Epithelial cell of esophagus (primary cell): ENCODE results near the gene REEP3.
A peak's percentile ranks its signal among the peaks of the same experiment; 100 is the strongest.

ENCODE experiments used
- DNase-seq: peaks from one replicate; pipeline ENCODE4 v3.0.0; 2010; ENCODE audit warnings: low read depth
- H3K4me3 ChIP-seq: 2 replicates; pipeline ENCODE4 v1.5.1; 2011; ENCODE audit warnings: mild to moderate bottlenecking, low read length, control low read depth
- TF ChIP-seq, protein P1 (sequence below): IDR thresholded peaks from 2 replicates; pipeline ENCODE4 v1.5.1; 2011; ENCODE audit warnings: low read depth, mild to moderate bottlenecking, low read length, control low read depth, inconsistent platforms; ENCODE audit not compliant: insufficient read depth; ENCODE audit errors: missing control alignments

REEP3 gene, protein sequence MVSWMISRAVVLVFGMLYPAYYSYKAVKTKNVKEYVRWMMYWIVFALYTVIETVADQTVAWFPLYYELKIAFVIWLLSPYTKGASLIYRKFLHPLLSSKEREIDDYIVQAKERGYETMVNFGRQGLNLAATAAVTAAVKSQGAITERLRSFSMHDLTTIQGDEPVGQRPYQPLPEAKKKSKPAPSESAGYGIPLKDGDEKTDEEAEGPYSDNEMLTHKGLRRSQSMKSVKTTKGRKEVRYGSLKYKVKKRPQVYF

DNA sequence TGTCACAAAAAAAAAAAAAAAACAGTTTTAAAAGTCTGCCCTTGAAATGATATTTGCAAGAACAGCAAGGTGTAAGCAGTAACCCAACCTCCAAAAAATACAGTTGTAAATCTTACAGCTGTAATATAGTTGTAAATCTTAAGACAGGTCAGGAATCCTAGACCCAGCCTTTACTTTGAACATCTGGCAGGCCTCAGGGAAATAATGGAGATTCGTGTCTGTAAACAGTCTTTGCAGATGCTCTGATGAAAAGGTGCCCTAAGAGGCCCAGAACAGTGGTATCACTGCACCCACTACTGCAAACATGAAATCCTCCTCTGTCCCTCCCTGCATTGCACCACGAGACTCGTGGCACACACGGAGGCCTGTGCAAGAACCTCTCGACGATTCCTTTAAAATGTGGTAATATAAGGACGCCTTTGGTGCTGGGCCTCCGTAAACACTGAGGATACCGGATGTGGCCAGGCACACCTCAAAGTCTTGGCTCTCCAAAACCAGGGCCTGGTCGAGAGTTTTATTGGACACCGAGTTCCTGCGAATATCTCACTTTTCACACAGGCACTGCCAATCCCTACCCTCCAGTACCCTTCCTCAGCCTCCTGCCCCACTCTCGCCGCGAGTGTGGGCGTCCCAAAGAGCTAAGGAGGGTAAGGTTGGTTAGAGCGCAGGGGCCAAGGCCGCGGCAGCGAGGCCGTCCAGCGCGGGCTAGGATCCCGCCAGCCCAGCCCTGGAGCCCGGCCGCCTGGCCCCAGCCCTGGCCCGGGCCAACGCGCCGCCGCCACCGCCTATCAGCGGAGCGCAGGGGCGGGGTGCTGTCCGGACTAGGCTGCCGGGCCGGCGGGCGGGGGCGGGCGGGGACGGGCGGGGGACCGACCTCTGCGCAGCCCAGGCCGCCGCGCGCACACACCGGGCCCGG, at the start of gene REEP3:
Gene REEP3 (plus strand): TSS at position 902 of the 916 bp plus-strand sequence. CDS start 145 bp downstream, outside the sequence.
- DNase-seq: peak; percentile 78
- peak within 1 kb of the TSS; percentile 81 for H3K4me3 ChIP-seq
- TF ChIP-seq, protein P1, sequence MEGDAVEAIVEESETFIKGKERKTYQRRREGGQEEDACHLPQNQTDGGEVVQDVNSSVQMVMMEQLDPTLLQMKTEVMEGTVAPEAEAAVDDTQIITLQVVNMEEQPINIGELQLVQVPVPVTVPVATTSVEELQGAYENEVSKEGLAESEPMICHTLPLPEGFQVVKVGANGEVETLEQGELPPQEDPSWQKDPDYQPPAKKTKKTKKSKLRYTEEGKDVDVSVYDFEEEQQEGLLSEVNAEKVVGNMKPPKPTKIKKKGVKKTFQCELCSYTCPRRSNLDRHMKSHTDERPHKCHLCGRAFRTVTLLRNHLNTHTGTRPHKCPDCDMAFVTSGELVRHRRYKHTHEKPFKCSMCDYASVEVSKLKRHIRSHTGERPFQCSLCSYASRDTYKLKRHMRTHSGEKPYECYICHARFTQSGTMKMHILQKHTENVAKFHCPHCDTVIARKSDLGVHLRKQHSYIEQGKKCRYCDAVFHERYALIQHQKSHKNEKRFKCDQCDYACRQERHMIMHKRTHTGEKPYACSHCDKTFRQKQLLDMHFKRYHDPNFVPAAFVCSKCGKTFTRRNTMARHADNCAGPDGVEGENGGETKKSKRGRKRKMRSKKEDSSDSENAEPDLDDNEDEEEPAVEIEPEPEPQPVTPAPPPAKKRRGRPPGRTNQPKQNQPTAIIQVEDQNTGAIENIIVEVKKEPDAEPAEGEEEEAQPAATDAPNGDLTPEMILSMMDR: no peak

DNA sequence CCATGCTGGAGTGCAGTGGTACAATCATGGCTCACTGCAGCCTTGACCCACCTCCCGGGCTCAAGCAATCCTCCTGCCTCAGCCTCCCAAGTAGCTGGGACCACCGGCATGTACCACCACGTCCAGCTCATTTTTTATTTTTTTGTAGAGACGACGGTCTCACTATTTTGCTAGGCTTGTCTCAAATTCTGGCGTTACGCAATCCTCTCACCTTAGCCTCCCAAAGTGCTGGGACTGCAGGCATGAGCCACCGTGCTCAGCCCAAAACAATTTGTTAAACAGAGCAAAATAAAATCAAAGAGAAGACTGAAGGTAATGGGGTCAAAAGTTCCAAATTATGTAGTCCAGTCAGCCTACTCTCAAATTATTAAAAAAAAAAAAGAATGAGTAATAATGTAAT, 46.7 kb upstream of the REEP3 start:
- TF ChIP-seq, protein P1: no peak
- H3K4me3 ChIP-seq: no peak overlapping the region
- DNase-seq: no peak

DNA sequence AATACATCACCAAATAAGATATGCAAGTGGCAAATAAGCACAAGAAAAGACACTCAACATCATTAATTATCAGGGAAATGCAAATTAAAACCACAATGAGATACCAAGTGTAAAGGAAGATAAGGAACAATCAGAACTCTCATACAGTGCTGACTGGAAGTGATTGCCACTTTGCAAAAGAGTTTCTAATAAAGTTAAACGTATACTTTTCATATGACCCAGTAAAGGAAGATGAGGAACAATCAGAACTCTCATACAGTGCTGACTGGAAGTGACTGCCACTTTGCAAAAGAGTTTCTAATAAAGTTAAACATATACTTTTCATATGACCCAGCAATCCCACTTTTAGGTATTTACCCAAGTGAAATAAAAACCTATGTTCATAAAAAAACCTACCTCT, 43.3 kb upstream of the REEP3 start:
- H3K4me3 ChIP-seq: no peak overlapping the region
- DNase-seq: no peak
- TF ChIP-seq, protein P1: no peak

DNA sequence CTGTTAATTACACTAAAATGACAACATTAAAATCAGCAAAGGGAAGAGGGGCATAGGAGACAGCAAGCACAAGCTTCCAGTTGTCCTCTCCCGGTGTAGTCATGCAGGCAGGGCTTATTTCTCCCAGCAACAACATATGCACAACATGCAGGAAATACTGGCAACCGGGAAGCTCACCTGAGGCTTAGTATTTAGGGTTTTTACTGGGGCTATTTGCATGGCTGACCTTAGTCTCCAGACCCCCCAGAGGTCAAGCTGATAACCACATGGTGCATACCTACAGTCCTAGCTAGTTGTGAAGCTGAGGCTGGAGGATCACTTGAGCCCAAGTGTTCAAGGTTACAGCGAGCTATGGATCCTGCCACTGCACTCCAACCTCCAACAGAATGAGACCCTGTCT, 42.6 kb upstream of the REEP3 start:
- TF ChIP-seq, protein P1: no peak
- DNase-seq: no peak
- H3K4me3 ChIP-seq: no peak overlapping the region

DNA sequence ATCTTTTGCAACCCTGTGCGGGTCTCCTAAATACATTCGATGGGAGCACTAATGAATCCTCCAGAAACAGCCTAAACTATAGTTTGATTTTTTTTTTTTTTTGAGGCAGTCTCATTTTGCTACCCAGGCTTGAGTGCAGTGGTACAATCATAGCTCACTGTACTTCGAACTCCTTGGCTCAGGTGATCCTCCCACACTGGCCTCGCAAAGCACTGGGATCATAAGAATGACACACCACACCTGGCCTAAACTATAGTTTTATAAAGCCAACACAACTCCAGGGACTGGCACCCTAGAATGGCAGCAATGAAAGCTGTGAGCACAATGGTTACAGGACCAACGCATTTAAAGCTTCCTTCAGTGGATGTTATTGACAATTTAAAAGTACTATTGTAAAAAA, 41.0 kb upstream of the REEP3 start:
- no peak for DNase-seq
- TF ChIP-seq, protein P1: no peak
- no peak overlapping the region for H3K4me3 ChIP-seq

DNA sequence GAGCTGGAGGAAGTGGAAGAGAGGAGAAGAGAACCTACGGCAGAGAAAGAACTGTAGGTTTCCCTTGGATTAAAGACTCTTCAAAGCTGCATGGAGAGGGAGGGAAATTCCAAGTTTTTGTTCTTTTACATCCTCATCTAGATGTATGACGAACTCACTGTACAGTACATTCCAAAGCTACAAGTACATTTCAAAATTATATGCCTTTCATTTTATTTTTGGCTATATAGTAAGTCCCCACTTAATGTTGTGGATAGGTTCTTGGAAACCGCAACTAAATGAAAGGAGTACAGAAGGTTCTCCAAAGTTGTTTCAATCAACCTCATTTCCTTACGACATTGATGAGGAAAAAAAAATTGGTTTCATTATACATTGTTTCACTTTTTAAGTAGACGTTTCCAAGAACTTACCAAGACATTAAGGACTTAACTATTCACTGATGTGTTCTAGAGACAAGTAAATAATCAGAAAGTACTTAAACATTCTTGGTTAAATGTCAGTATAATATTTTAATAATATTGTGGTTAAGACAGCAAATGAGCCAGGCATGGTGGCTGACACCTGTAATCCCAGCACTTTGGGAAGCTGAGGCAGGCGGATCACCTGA, 39.3 kb upstream of the REEP3 start:
- TF ChIP-seq, protein P1: no peak
- peak; percentile 27 for DNase-seq

More for the DNA sequence above, 39.3 kb upstream of the REEP3 start:
- no peak overlapping the region for H3K4me3 ChIP-seq
